Lower leg skin (tissue), 3 donors: ENCODE results near the gene TULP1.

Experiments used
- POLR2A ChIP-seq, 2 donors: fragments of 450-650 bp; IDR thresholded peaks; one replicate each; pipeline ENCODE4 v1.6.1; 2016 to 2017; ENCODE audit warnings: antibody characterized with exemption in 2 of 2, mild to moderate bottlenecking in 1 of 2, moderate library complexity in 1 of 2
- TF ChIP-seq, protein P1 (sequence below), 3 donors: fragments of 450-650 bp; IDR thresholded peaks; one replicate each; pipeline ENCODE4 v1.5.1; 2016; ENCODE audit warnings: antibody characterized with exemption in 3 of 3, mild to moderate bottlenecking in 3 of 3, moderate library complexity in 2 of 3

DNA sequence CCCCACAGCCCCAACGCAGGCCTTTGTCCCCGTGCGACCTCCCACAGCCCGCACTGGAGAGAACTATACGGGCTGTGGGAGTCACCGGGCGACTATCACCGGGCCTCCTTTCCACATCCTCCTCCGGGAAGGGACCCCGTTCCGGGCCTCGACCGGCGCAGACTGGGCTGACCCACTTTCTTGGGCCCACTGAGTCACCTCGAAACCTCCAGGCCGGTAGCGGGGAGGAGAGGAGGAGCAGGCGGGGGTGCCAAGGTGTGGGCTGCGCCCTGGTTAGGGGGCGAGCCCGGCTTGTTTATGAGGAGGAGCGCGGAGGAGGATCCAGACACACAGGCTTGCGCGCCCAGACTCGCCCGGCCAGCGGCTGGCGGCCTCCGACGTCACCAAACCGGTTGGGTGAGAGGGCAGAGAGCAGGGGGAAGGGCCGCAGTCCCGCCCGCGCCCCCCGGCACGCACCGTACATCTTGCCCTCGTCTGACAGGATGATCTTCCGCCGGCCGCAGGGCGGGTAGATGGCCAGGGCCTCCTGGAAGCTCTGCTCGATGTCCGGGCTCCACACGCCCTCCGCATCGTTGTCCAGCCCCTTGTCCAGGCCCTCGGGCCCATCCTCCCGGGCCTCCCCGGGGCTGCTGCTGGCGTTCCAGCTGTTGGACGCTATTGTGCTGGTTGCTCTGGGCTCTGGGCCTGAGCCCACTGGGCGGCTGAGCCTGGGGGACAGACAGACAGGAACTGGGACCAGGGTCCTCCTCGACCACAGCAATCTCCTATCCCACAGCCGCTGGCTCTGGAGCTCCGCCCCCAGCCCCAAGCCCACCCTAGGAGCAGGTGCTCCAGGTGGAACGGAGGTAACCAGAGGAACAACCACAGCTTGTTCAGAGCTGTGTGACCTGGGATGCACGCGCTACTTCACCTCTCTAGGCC, 26.4 kb downstream of the TULP1 start:
- TF ChIP-seq, protein P1, sequence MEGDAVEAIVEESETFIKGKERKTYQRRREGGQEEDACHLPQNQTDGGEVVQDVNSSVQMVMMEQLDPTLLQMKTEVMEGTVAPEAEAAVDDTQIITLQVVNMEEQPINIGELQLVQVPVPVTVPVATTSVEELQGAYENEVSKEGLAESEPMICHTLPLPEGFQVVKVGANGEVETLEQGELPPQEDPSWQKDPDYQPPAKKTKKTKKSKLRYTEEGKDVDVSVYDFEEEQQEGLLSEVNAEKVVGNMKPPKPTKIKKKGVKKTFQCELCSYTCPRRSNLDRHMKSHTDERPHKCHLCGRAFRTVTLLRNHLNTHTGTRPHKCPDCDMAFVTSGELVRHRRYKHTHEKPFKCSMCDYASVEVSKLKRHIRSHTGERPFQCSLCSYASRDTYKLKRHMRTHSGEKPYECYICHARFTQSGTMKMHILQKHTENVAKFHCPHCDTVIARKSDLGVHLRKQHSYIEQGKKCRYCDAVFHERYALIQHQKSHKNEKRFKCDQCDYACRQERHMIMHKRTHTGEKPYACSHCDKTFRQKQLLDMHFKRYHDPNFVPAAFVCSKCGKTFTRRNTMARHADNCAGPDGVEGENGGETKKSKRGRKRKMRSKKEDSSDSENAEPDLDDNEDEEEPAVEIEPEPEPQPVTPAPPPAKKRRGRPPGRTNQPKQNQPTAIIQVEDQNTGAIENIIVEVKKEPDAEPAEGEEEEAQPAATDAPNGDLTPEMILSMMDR (IDR thresholded peaks at IDR 0.05), result no peak
- no peak for TF ChIP-seq POLR2A (IDR thresholded peaks at IDR 0.05)
